ENCODE results near the gene LMLN.
A peak's percentile ranks its signal among the peaks of the same experiment; 100 is the strongest.
"Not testable (repeated sequence)": the region's sequence is repeated elsewhere in the genome, so short reads cannot be mapped to it uniquely, and the experiment has no call there.

Gene LMLN

DNA sequence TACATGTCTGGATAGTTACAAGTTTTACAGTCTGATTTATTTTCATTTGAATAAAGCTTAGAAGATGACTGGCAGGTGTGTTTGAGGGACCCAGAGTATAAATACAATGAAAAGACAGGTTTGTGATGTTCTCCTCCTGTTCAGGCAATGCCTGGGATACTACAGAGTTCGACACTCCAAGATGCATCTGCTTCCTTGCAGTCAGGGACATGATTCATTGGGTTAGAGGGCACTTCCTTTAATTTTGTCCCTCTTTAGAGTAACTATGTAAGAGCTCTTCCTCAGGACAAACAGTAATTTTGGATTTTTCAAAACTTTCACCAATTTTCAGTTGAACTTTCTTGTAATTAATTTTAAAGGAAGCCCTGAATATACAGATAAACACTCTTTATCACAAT lies 102.0 kb downstream of the LMLN start:
- Mint-ChIP-seq H3K27ac (no peak overlapping the region), H3K36me3 (peaks cover 9% of the 10 kb centered on the region)
- no peak for ATAC-seq (ENCODE audit: low read depth)

DNA sequence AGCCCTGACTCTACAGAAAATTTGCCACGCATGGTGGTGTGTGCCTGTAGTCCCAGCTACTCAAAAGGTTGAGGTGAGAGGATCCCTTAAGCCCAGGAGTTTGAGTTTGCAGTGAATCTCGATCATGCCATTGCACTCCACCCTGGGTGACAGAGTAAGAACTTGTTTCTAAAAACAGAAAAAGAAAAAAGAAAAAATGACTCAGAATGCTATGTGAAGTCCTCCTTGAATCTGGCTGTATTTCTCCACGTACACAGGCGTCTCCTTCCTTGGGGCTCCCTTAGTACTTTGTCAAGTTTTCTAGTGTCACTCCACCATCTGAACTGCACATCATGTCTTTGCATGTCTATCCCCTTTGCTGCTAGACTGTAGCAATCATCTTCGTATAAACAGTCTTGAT lies 104.4 kb downstream of the LMLN start:
- Mint-ChIP-seq H3K4me3 (no peak overlapping the region), H3K27ac (peak overlapping the region; percentile 80), H3K9me3 (no peaks in the 10 kb centered on the region), H3K4me1 (peaks cover 7% of the 10 kb centered on the region), H3K36me3 (peaks cover 3% of the 10 kb centered on the region), H3K27me3 (no peaks in the 10 kb centered on the region)
- DNase-seq (ENCODE audit: low spot score in 2 of 2) (no peak), ATAC-seq (ENCODE audit: low read depth) (no peak)

More for the DNA sequence above, 102.0 kb downstream of the LMLN start:
- Mint-ChIP-seq H3K4me1 (peaks cover 3% of the 10 kb centered on the region), H3K27me3 (peaks cover 4% of the 10 kb centered on the region), H3K4me3 (no peak overlapping the region), H3K9me3 (peaks cover 1% of the 10 kb centered on the region)
- DNase-seq (ENCODE audit: low spot score in 2 of 2), result no peak

DNA sequence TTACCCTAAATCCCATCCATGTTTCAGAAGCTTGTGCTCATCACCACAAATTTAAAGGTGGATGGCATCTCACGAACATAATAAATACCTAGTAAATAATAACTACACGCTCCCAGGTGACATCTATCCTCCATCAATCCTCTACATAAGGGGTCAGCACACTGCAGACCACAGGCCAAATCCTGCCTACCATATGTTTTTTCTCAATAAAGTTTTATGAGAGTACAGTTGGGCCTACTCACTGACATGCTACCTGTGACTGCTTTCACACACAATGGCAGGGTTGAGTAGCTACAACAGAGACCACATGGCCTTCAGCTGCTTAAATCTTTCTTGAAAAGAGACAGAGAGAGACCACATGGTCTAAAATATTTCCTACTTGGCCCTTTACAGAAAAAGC lies 105.9 kb downstream of the LMLN start:
- no peaks in the 10 kb centered on the region for H3K9me3 Mint-ChIP-seq
- peak overlapping the region; percentile 98 for H3K27ac Mint-ChIP-seq
- H3K36me3 Mint-ChIP-seq, result peaks cover 3% of the 10 kb centered on the region
- DNase-seq (ENCODE audit: low spot score in 2 of 2), result no peak
- H3K27me3 Mint-ChIP-seq, result no peaks in the 10 kb centered on the region
- peaks cover 7% of the 10 kb centered on the region for H3K4me1 Mint-ChIP-seq
- H3K4me3 Mint-ChIP-seq, result no peak overlapping the region
- no peak for ATAC-seq (ENCODE audit: low read depth)

- Mint-ChIP-seq H3K9me3 (no peaks in the 10 kb centered on the region), H3K4me1 (peaks cover 14% of the 10 kb centered on the region), H3K36me3 (peaks cover 3% of the 10 kb centered on the region), H3K27ac (peak overlapping the region; percentile 98), H3K27me3 (no peaks in the 10 kb centered on the region), H3K4me3 (peak overlapping the region; percentile 1)
- no peak for ATAC-seq (ENCODE audit: low read depth)
- DNase-seq (ENCODE audit: low spot score in 2 of 2), result no peak
These were observed 107.4 kb downstream of the LMLN start for GRCh38 chr3:198067416-198067815.

- DNase-seq (ENCODE audit: low spot score in 2 of 2) (no peak), ATAC-seq (ENCODE audit: low read depth) (no peak)
- no peaks in the 10 kb centered on the region for H3K36me3 Mint-ChIP-seq
- H3K4me3 Mint-ChIP-seq, result no peak overlapping the region
- H3K27me3 Mint-ChIP-seq, result no peaks in the 10 kb centered on the region
- H3K27ac Mint-ChIP-seq, result no peak overlapping the region
- no peaks in the 10 kb centered on the region for H3K9me3 Mint-ChIP-seq
- H3K4me1 Mint-ChIP-seq, result peaks cover 14% of the 10 kb centered on the region
These were observed 110.9 kb downstream of the LMLN start for GRCh38 chr3:198070871-198071270.

DNA sequence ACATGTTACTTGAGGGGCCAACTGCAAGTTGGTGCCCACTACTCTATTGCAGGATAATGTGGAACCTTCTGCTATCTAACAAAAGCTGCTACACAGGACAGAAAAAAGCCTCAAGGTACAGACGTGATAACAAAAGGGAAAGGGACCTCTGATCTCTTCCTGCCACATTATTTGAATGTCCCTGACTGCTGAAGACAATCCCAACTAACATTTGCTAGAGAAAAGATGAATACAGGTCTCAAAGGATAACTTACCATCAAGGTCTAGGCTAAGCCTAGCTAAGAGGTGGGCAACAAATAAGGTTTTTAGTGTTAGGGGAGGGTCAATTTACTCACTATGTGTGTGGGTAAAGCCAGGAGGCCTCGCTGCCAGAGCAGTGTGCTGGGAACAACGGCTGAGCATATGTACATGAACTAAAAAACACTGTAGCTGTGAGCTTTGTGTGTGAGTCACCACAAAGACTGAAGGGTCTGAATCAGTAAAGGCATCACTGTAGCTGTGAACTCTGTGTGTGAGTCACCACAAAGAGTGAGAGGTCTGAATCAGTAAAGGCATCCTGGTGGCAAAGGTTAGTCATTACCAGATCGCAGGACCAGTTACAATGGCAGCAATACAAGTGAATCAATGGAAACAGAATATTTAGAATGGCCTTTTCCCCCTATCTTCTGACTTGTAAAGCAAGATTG lies 111.7 kb downstream of the LMLN start:
- peaks cover 14% of the 10 kb centered on the region for H3K4me1 Mint-ChIP-seq
- DNase-seq (ENCODE audit: low spot score in 2 of 2) (no peak), ATAC-seq (ENCODE audit: low read depth) (peak; percentile 71)
- no peak overlapping the region for H3K4me3 Mint-ChIP-seq
- no peaks in the 10 kb centered on the region for H3K27me3 Mint-ChIP-seq
- H3K27ac Mint-ChIP-seq, result peak overlapping the region; percentile 69
- no peaks in the 10 kb centered on the region for H3K9me3 Mint-ChIP-seq
- peaks cover 2% of the 10 kb centered on the region for H3K36me3 Mint-ChIP-seq

DNA sequence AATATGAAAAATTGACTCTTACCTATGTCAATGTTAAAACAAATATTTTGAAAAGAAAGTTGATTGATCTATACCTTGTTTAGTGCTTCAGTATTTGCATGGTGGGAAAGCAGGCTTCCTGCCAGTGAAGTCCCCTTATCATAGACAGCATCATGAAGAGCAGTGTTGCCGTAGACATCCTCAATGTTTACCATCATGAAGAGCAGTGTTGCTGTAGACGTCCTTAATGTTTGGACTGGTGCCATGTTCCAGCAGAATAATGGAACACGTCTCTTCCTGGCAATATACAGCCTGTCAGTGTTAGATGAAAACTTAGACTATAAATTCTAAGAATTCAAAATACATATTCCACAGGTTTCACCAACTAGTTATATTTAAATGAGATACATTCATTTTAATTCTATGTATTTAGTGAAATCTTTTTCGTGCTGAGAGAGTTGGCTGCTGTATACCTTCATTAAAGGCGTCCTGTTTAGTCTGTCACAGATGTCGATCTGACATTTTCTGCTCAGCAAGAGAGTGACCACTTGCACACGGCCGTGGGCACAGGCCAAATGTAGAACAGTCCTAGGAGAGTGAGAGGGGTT lies 116.8 kb downstream of the LMLN start:
- DNase-seq (ENCODE audit: low spot score in 2 of 2), result no peak
- Mint-ChIP-seq H3K27ac (no peak overlapping the region), H3K4me3 (no peak overlapping the region), H3K4me1 (peaks cover 4% of the 10 kb centered on the region), H3K36me3 (peaks cover 2% of the 10 kb centered on the region), H3K9me3 (no peaks in the 10 kb centered on the region), H3K27me3 (no peaks in the 10 kb centered on the region)
- ATAC-seq (ENCODE audit: low read depth), result no peak

DNA sequence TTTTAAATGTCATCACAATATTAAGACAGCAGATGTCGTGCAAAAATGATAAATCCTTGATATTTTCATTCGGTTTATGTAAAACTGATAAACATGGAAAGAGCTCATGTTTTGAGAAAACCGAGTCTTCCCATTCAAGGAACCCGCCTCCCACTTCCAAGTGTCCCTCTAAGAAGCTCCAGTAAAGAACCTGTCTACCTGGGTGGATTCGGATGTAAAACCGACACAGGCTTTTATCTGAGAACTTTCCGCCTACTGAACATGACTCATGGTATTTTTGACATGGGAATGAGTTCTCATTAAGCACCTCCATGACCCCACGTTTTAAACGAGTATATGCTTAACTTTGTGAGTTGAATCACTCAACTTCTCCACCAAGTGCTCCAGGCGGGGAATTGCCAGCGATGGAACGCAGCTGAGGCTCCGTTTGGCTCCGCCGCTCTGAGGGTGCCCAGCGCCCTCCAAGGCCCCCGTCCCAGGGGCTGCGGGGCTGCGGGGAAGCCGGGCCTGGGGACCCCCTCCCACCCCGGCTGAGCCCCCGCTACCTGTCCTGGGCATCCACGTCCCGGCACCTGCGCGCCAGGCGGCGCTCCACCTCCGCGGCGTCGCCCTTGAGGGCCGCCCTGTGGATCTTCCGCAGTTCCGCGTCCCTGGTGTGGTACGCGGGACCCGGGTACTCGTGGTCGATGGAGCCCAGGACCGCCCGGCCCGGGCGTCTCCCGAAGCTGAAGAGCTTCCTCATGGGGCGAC lies 119.9 kb downstream of the LMLN start:
- peaks cover 3% of the 10 kb centered on the region for H3K9me3 Mint-ChIP-seq
- peak overlapping the region; percentile 91 for H3K4me3 Mint-ChIP-seq
- DNase-seq (ENCODE audit: low spot score in 2 of 2) (no peak), ATAC-seq (ENCODE audit: low read depth) (peak; percentile 48)
- H3K4me1 Mint-ChIP-seq, result peaks cover 2% of the 10 kb centered on the region
- peaks cover 2% of the 10 kb centered on the region for H3K36me3 Mint-ChIP-seq
- no peak overlapping the region for H3K27ac Mint-ChIP-seq
- H3K27me3 Mint-ChIP-seq, result peaks cover 4% of the 10 kb centered on the region

DNA sequence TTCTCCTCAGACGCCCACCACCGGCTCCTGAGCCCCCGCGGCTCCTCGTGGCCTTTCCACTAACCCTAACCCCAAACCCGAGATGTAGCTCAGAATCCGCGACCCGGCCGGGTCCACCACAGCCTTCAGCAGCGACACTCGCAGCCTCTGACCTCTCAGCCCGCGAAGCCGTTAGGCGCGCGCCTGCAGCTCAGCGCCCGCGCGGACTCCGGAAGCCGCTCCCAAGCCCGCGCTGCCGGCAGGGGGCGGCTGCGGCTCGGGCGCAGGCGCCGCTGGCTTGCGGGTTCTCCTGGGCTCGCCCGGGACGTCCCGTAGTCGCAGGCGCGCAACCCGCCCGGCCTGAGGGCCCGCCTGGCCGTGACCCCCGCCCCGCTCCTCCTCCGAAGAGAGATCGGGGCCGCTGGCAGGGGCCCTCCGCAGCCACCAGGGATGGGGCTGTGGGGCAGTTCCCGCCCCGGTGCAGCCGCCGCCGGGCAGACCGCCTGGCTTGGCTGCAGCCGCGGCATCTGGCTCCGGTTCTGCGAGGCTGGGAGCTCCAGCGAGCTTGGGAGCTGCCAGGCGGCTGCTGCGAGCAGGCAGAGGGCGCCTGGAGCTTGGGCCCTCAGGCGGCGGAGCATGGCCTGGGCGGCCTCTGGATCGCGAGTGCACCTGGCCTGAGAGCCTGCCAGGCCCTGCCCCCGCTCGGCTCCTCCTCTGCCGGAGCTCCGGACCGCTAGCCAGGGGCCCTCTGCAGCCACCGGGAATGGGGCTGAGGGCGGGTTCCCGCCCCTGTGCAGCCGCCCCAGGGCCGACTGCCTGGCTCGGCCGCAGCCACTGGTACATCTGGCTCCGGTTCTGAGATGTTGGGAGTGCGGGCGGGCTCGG lies 120.7 kb downstream of the LMLN start:
- DNase-seq (ENCODE audit: low spot score in 2 of 2) (peak; percentile 87 to 94), ATAC-seq (ENCODE audit: low read depth) (peak; percentile 83)
- Mint-ChIP-seq H3K4me3 (peak overlapping the region; percentile 91), H3K36me3 (peaks cover 2% of the 10 kb centered on the region), H3K27me3 (peaks cover 4% of the 10 kb centered on the region), H3K4me1 (peaks cover 2% of the 10 kb centered on the region), H3K9me3 (peaks cover 3% of the 10 kb centered on the region), H3K27ac (no peak overlapping the region)

- no peak overlapping the region for H3K27ac Mint-ChIP-seq
- no peak for ATAC-seq (ENCODE audit: low read depth)
- DNase-seq (ENCODE audit: low spot score in 2 of 2), result no peak
- H3K27me3 Mint-ChIP-seq, result peaks cover 6% of the 10 kb centered on the region
- H3K4me3 Mint-ChIP-seq, result peak overlapping the region; percentile 29
- H3K36me3 Mint-ChIP-seq, result no peaks in the 10 kb centered on the region
- H3K4me1 Mint-ChIP-seq, result peaks cover 2% of the 10 kb centered on the region
- peaks cover 5% of the 10 kb centered on the region for H3K9me3 Mint-ChIP-seq
These were observed 121.4 kb downstream of the LMLN start for GRCh38 chr3:198081421-198081844.

DNA sequence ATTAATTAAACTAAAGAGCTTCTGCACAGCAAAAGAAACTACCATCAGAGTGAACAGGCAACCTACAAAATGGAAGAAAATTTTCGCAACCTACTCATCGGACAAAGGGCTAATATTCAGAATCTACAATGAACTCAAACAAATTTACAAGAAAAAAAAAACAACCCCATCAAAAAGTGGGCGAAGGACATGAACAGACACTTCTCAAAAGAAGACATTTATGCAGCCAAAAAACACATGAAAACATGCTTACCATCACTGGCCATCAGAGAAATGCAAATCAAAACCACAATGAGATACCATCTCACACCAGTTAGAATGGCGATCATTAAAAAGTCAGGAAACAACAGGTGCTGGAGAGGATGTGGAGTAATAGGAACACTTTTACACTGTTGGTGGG lies 122.2 kb downstream of the LMLN start:
- not testable (repeated sequence) for H3K27me3 Mint-ChIP-seq; H3K4me1 Mint-ChIP-seq; H3K36me3 Mint-ChIP-seq; H3K27ac Mint-ChIP-seq; ATAC-seq (ENCODE audit: low read depth); H3K9me3 Mint-ChIP-seq; DNase-seq (ENCODE audit: low spot score in 2 of 2)
- peak overlapping the region; percentile 44 for H3K4me3 Mint-ChIP-seq

- no peak overlapping the region for H3K4me3 Mint-ChIP-seq
- peaks cover 22% of the 10 kb centered on the region for H3K27me3 Mint-ChIP-seq
- peaks cover 12% of the 10 kb centered on the region for H3K9me3 Mint-ChIP-seq
- no peaks in the 10 kb centered on the region for H3K36me3 Mint-ChIP-seq
- DNase-seq (ENCODE audit: low spot score in 2 of 2) (no peak), ATAC-seq (ENCODE audit: low read depth) (no peak)
- H3K27ac Mint-ChIP-seq, result no peak overlapping the region
- H3K4me1 Mint-ChIP-seq, result peaks cover 3% of the 10 kb centered on the region
These were observed 128.5 kb downstream of the LMLN start for GRCh38 chr3:198088421-198088955.

DNA sequence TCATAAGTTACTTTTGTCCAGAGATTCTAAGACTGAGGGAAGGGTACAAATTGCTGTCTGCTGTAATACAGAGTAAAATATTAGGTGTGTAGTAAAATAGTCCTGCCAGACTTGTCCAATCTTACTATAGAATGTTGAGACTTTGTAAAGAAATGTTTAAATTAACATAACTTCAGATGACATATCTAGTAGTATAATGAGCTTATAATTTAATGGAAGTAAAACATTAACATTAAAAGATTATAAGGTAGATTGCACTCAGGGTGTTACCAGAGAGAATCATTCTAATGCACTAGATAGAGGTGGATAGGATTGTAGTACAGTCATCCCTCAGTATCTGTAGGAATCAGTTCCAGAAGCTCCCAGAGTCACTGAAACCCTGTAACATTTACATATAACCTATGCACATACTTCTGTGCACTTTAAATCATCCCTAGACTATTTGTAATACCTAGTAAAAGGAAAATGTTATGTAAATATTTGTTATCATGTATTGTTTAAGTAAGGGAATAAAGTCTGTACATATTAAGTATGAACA lies 130.8 kb downstream of the LMLN start:
- peaks cover 3% of the 10 kb centered on the region for H3K4me1 Mint-ChIP-seq
- no peak overlapping the region for H3K4me3 Mint-ChIP-seq
- H3K9me3 Mint-ChIP-seq, result peaks cover 9% of the 10 kb centered on the region
- H3K27ac Mint-ChIP-seq, result no peak overlapping the region
- ATAC-seq (ENCODE audit: low read depth), result no peak
- H3K27me3 Mint-ChIP-seq, result peaks cover 20% of the 10 kb centered on the region
- DNase-seq (ENCODE audit: low spot score in 2 of 2), result no peak
- H3K36me3 Mint-ChIP-seq, result no peaks in the 10 kb centered on the region

Data from memory B cell (primary cell).